Measurements from ENCODE around the gene PTPRN2.
A peak's percentile ranks its signal among the peaks of the same experiment; 100 is the strongest.

The PTPRN2 gene

DNA sequence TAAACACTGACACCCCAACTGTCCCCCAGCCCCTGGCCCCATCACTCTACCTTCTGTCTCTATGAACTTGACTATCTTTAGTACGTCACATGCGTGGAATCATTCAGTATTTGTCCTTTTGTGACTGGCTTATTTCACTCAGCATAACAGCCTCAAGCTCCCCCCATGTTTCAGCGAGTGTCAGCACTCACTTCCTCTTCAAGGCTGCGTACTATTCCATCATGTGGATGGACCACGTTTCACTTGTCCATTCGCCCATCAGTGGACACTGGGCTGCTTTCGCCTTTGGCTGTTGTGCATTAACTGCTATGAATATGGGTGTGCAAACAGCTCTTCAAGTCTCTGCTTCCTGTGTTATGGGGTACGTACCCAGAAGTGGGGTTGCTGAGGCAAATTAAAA is 100.7 kb downstream of the PTPRN2 start:
- DNase-seq = no peak

DNA sequence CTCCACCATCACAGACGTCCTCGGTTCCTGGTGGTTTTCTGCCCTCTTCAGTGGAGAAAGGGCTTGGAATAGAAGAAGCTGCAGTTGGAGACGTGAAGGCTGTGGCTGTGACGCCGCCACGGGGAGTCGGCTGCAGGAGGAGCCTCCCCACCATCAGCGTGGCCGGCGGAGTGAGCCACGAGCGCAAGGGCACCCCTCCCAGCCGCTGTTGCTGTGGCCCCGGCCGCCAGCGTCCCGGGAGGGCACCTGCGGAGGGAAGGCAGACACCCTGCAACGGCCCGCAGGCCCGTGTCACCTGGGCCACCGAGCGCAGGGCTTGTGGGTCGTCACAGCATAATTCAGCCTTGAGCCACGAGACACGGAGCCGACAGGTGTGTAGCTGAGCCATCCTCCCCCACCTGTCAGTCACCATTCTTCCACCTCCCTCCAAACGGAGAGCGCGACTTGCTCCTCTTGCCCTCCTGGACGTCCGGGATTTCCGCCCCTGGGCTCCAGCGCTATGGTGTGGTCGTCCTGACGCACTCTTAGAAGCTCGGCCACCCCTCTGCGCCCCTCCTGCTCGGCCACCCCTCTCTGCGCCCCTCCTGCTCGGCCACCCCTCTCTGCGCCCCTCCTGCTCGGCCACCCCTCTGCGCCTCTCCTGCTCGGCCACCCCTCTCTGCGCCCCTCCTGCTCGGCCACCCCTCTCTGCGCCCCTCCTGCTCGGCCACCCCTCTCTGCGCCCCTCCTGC is 102.7 kb downstream of the PTPRN2 start:
- no peak for DNase-seq

DNA sequence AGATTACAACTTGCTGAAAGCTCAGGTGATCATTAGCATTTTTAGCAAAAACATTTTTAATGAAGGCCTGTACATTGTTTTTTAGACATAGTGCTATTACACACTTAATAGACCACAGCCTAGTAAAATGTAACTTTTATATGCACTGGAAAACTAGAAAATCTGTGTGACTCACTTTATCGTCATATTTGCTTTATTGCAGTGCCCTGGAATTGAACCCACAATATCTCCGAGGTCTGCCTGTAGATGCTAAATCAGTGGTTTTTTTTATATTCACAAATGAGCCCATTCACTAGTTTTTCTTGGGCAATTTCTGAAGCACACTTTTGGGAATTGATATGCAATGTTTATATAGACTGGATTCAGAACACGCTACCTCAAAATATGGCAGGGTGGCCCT is 105.1 kb downstream of the PTPRN2 start:
- DNase-seq = no peak

DNA sequence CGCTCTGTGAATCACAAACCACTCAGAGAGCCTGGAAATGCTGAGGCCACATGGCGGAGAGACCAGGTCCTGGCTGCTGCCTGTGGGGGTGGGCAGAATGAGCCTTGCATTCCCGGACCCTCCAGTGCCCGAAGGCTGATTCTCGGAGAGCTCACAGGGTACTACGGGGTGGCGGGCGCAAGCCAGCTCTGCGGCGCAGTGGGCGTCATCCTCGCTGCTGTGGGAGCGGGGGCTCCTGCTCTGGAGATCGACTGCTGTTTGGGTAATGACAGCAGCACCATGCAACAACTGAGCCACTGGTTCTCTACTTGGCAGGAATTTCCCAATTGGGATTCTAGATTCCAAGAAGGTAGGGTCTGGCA is 108.0 kb downstream of the PTPRN2 start:
- no peak for DNase-seq

DNA sequence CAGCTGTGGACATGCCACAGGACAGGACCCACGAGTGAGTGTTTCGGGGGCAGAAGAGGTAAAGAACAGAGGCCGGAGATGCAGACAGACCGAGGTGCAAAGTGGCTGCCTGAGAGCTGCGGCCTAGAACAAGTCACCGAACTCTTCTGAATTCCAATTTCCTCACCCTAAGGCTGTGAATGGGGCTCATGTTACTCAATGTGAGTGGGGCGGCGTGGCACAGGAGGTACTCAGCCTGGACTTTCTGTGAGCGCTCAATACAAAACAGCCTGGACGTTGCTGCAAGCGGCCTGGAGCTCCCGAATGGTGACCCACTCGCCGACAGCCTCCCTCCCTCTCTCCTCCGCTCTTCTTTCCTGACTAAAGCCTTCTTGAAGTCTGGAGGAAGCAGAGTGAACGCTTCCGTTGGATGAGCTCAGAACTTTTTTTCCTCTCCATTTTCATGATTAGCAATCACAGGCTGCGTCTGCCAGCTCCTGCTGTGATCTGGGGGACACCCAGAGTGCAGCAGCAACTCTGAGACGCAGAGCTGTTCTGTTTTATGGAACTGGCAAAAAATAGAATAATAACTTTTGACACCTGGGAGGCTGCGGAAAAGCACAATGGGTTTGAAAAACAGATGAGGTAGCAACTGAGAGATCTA is 108.5 kb downstream of the PTPRN2 start:
- DNase-seq = no peak

DNA sequence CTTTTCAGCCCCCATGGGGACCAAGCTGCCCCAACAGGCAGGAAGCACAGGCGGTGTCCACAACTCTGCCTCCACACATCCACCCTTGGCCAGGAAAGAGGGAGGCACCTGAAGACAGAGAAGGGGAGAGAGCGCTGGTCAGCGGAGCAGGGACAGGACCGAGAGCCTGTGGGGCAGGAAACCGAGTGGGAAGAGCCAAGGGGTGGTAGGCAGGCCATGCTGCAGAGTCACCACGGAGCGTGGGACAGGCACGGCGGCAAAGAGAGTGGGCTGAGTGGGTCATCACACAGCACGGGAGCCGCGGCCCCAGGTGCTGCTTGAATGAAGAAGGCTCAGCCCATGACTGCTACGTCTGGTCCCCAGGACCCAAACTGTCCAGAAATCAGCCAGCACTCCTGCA is 109.8 kb downstream of the PTPRN2 start:
- DNase-seq = no peak

DNA sequence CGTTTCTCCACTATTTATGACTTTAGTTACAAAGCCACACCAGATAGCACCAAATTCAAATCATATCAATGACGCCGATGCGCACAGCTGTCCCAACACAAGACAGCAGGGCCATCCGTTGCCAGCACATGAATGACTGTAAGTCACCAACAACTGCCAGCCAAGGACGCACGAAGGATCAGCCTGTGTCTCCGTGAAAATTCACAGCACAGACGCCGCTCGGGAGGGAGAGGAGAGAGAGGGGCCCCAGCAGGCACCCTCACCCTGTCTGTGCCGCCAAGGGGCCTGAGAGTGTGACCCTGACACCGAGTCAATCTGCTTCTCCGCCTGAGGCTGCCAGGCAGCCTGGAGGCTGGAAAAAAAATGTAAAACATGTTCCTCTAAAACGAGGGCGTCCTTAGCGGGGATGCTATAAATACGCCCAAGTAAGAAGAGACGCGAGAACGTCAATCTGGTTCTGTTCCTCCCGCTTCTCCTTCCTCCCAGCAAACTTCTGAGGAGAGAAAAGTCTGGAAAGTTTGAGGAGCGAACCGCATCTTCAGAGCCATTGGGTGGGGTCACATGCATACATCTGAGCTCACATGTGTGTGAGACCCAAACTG is 111.2 kb downstream of the PTPRN2 start:
- DNase-seq = no peak

DNA sequence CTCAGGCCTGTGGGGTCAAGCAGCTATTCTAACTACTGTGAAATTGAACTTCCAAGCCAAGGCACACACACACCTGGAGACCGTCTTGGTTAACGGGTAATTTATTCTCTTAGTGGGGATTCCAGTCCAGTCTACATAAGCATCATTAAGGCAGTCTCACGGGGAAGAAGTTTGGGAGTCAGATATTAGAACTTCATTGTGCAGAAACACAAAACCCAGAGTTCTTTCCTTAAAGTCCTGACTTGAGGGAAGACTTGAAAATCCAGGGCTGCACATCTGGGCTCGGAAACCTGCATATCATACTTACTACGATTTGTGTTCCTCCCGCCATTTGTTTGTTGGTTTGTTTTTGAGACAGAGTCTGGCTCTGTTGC is 112.0 kb downstream of the PTPRN2 start:
- no peak for DNase-seq

DNA sequence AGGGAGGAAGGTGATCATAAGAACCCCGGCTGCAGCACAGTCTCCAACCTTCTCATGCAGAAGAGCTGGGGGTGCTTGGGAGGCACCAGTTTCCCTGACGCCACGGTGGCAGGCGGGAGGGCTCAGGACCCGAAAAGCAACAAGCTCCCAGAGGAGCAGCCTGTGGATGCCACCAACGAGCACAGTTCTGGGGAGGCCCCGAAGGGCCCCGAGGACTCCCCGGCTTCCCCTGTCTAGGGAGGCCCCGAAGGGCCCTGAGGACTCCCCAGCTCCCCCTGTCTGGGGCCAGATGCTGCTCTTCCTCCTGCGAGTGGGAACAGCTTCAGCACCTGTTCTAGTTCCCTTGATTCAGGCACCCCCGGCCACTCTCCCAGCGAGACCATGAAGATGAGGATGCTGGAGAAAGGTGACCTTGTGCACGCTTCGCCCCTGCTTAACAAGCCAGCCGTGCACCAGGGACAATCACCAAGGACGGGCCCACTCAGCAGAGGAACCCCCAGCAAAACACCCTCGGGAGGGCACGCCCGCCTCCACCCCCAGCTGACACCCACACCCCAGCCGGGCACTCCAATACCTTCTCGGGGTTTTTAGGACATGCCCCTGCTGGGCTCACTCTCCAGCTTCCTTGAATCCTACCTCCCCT is 112.5 kb downstream of the PTPRN2 start:
- DNase-seq = no peak

DNA sequence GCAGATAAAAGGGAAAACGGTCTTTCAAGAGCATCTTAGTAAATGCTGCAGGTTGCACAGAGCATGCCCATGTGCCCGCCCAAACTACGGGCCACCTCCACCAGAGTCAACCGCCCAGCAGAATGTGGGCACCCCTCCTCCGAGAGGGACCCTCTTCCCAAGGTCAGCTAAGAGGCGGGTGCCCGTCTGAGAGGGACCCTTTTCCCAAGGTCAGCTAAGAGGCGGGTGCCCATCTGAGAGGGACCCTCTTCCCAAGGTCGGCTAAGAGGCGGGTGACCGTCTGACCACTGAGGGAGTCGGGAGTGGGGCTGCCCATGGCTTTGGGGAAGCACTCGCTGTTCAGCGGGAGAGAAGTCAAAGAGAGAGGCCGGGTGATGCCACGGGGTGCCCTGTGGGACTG is 113.1 kb downstream of the PTPRN2 start:
- DNase-seq = no peak

DNA sequence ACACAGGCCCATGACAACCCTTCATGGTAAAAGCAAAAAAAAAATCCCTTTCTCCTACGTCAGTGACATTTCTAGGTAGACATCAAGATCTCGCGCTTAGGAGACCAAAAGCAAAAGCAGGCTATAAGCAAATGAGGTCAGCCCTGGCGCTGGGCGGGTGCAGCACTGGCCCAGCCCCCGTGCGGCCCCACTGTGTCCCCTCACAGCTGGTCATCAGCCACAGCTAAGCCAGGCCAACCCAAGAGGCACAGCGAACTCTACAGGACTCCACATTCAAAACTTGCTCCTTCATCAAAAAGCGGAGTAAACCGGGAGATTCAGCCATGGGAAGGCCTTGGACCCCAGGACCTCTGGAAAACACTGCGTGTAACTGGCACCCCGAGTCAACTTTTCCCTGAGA is 113.7 kb downstream of the PTPRN2 start:
- no peak for DNase-seq

DNA sequence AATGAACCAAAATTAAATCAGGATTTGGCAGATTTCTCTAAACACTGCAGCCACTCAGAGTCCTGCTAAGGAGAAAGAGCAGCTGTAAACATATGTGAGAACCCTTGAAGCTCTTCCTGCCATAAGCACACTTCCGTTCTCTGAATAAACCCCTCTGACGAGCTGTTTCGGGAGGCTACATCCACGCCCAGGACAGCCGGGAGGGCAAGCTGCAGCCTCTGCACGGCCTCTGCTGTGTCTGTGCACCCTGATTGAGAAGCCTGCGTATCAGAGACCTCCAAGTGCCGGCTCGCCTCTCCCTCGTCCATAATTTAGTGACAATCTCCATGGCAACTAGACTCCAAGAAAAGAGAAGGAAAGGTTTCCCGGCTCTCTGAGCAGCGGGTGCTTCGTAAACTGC is 114.4 kb downstream of the PTPRN2 start:
- peak; percentile 31 for DNase-seq

DNA sequence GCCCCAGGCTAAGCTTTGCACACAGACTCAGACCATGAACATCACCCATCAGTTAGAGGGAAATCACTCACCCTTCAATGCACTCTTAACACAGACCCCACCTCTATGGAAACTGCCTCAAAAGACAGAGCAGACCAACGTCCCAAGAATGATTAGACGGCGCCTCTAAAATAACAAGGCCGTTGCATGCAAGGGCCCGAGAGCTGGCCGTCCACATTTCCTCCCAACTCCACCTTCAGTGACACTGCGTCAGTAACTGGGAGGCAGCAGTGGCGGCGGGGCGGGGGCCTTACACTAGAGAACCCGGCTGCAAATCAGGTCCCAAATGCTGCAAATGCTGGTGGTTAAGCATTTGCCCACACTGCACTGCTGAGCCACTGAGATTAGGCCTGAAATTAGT is 115.0 kb downstream of the PTPRN2 start:
- no peak for DNase-seq

DNA sequence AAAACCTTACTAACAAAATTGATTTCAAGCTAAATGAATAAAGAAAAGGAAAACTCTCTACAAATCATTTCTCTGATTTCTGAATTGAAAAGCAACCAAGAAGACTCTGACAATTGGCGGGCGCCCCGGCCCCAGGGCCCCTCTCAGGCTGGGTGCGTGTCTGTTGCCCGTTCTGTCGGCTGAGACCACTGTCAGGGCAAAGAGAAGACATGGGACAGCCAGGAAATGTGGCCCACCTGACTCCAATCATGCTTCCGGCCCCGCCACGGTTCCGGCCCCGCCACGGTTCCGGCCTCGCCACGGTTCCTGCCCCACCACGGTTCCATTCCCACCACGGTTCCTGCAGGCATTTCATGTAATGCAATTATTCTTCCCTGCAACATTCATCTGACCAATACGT is 115.9 kb downstream of the PTPRN2 start:
- DNase-seq = no peak

DNA sequence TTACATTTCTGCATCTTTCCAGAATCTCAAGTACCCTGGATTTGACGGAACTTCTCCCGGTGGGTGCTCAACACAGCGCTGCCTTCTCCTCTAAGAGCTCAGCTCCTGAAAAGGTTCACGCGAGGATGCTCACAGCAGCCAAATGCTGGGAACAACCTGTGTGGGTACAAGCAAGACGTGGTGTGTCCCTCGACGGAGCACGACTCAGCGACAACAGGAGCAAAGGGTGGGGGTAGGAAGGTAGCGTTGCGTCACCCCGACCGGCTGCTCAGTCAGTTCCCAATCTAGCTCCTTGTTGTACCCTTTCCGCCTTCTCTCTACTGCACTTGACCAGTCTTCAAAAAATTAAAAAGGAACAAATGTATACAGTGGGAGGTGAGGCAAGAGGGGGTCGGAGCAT is 117.3 kb downstream of the PTPRN2 start:
- no peak for DNase-seq

DNA sequence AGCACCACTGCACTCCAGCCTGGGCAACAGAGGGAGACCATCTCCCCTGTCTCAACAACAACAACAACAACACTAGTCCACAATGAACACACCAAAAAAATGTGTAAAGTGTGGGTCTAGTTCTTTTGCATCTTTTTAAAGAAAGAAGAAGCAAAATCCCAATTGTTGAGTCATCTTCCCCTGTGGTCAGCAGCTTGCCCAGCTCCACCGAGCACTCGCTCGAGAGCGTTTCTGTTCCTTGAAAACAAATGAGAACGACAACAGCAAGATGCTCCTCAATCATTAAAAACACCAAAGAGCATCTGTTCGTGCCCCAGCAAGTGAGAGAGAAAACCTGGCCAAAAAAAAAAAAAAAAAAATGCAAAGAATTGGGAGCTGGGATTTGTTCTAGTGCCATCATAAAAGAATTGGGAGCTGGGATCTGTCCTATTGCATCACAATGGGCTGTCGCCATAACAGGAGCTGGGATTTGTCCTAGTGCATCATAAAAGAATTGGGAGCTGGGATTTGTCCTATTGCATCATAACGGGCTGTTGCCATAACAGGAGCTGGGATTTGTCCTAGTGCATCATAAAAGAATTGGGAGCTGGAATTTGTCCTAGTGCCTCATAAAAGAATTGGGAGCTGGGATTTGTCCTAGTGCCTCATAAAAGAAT is 118.1 kb downstream of the PTPRN2 start:
- no peak for DNase-seq

DNA sequence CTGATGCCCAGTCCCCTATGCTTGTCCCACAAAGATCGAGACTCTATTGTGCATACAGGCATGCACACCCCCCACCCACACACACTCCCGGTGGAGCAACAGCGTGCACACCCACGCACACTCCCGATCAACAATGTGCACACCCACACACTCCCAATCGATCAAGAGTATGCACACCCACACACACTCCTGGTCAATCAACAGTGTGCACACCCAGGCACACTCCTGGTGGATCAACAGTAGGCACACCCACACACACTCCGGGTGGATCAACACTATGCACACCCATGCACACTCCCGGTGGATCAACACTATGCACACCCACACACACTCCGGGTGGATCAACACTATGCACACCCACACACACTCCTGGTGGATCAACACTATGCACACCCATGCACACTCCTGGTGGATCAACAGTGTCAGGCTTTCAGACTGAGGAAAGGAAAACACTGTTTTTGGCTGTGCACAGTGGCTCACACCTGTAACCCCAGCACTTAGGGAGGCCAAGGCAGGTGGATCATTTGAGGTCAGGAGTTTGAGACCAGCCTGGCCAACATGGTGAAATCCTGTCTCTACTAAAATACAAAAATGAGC is 118.8 kb downstream of the PTPRN2 start:
- no peak for DNase-seq

DNA sequence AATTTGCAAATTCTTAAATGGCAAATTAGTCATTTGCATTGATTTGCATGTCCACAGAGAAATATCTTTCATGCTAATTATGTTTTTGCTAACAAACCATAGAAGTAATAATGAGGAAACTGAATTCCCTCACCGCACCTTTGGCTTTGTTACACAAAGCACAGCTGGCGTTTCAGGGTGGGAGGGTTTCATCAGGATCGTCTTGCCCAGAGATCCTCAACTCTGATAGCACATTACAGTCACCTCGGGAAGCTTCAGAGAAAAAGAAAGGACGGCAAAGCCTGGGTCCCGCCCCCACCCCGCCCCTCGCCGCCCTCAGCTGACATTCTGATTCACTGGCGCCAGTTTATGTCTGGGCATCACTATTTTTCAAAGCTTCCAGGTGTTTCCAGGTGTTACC is 119.4 kb downstream of the PTPRN2 start:
- no peak for DNase-seq

DNA sequence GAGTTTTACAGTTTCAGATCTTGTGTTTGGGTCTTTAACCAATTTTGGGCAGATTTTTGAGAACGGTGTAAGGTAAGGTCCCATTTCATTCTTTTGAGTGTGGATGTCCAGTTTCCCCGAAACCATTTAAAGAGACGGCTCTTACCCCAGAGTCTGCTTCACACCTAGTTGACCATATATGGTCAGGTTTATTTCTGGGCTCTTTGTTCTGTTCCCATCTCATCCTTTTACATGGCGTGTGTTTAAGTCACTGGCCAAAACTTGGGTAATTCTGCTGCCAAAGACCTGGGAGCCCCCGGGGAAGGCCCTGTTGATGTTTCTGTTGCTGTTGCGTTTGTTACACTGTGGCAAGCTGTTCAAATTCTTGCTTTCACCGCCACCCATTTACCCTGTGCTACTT is 120.1 kb downstream of the PTPRN2 start:
- DNase-seq = no peak

DNA sequence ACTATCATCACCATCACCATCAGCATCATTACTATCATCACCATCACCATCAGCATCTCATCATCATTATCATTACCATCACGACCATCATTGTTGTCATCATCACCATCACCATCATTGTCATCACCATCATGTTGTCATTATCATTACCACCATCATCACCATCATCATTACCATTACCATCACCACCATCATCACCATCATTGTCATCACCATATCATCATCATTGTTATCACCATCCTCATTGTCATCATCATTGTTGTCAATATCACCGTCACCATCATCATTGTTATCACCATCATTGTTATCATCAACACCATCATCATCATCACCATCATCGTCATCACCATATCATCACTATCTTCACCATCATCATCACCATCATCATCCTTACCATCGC is 124.3 kb downstream of the PTPRN2 start:
- no peak for DNase-seq

DNA sequence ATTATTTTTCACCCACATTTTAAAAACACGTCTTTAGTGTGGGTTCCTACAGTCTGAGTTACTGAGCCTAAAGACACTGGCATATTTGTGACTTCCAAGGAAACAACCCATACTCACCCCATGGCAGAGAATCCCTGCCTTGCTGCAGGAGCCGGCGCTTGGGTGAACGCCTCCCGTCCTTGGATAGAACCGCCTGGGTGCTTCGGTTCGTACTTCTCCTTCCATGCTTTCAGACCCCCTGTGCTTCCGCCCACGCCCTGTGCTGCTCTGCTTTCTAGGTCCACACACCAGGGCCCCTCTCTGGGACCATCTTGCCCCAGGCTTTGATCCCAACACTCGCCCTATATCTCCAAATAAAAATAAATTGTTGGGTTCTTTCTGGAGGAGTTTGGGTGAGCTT is 125.8 kb downstream of the PTPRN2 start:
- no peak for DNase-seq

DNA sequence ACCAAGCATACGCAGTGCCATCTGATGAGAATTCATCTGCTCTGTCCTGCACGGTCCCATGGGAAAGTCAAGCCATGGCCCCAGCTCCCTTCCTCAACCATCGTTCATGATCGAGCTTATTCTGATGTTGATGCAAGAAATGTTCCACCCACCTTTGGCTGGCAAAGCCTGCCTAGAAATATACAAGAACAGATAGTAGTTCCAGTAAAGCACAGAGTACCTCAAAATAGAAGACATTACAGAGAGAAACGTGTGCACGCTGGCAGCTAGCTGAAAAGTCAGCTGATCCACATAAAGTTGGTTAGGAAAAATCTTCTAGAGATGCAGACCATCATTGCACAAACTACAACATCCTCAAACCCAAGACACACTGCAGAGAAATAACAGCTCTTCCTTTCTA is 127.0 kb downstream of the PTPRN2 start:
- no peak for DNase-seq

DNA sequence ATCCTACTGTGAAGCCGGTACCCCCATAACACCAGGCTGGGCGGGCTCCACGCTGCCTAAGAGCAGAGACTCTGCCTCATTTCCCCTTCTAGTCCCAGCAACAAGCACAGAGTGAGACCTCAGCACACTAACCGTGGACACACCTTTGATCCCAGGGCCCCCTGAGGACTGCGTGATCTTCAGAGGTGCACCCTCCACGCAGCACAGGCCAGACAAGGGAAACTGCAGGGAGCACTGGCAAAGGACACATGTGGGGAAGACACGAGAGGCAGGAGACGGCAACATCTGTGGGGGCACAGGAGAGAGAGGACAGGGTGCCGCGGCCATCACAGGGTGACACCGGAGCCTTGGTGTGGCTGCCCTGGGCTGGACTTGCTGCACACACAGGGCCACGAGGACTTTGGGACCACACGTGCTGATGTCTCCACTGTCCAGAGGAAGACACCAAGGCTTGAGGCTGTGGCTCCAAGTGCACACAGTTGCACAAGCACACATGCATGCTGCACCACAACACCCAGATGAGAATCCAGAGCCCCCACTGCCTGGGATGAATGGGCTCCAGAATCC is 128.8 kb downstream of the PTPRN2 start:
- no peak for DNase-seq
